ENCODE measurements around the gene KLF6. TPM values are rescaled to one million over a fixed set of nuclear protein-coding genes. Genes with fewer than 3 reads are reported as not detected.

Gene KLF6
- total RNA-seq, 1 donor from 2014 or later = 99.1 TPM

DNA sequence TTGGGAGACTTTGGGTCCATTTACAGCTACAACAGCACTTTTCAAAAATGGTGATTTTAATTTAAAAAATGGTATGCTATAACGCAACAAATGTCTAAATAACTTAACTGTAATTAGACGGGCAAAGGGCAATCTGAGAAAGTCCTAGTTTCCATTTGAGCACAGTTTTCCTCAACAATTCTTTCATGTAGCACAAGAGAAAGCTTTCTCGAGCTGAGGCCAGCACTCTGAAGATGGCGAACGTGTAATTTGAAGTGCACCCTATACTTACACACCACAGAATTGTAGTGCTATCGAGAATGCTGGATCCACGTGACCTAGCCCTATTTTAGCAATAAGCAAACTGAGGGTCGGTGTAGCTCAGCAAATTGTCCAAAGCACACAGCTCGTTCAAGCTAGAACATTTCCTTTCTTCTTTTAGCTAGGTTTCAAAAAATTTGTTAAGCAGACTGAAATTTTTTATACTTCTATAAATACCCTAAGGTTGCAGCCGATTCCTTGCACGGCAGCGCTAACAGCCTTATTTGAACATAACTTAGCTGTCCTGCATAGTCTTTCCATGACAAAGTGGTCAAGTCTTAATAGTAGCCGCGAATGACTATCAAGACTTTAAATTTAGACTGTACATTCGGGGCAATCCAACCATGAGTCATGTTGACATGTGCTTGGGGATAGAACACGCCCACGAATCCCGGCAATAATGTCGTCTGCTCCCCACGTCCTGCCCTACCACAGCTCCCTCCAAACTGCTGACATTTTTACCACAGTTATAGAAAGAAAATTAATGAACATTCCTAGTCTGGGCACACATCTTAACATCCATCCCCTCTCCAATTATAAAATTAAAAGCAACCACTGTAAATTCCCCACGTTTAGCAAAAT lies 10.0 kb downstream of the KLF6 start:
- TF ChIP-seq CTCF (IDR thresholded peaks at IDR 0.05; ENCODE audit: unreplicated experiment) = no peak
- peak overlapping the region; percentile 84 for H3K27ac Mint-ChIP-seq
- no peaks in the 10 kb centered on the region for H3K27me3 Mint-ChIP-seq (ENCODE audit: low read depth)
- no peak for DNase-seq (ENCODE audit: low spot score in 2 of 2, unreplicated experiment in 2 of 2)
- no peak overlapping the region for H3K4me3 Mint-ChIP-seq
- H3K4me1 Mint-ChIP-seq = peaks cover 42% of the 10 kb centered on the region
- no peaks in the 10 kb centered on the region for H3K9me3 Mint-ChIP-seq
- H3K36me3 Mint-ChIP-seq = peaks cover 26% of the 10 kb centered on the region

DNA sequence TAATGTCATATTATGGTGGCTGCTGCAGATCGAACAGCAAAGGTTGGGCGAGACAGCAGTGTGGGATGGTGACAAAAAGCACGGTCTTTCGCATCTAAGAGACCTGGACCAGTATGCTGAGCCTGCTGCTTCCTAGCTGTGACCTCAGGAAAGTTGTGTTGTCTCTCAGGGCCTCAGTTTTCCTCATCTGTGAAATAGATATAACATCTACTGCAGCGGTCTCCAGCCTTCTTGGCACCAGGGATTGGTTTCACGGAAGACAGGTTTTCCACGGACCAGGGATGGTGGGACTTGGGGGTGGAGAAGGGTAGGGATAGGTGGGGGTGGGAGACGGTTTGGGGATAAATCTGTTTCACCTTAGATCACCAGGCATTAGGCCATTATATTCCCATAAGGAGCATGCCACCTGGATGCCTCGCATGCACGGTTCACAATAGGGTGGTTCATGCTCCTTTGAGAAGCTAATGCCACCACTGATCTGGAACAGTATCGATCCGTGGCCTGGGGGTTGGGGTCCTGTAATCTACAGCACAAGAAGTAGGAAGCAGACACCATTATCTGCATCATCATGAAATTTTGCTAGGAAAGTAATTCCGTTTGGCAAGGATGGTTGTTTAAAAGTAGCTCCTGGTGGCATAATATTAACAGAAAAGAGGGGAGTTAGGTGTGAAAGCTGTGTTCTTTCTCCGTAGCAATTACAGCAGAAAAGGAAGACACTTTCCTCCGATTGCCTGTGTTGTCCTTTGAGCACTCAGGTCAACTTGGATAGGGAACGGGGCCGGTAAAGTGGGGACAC lies 10.8 kb downstream of the KLF6 start:
- DNase-seq (ENCODE audit: low spot score in 2 of 2, unreplicated experiment in 2 of 2) = no peak
- Mint-ChIP-seq H3K27me3 (ENCODE audit: low read depth) (no peaks in the 10 kb centered on the region), H3K9me3 (no peaks in the 10 kb centered on the region), H3K4me1 (peaks cover 38% of the 10 kb centered on the region), H3K27ac (no peak overlapping the region), H3K36me3 (peaks cover 21% of the 10 kb centered on the region), H3K4me3 (no peak overlapping the region)
- no peak for TF ChIP-seq CTCF (IDR thresholded peaks at IDR 0.05; ENCODE audit: unreplicated experiment)

DNA sequence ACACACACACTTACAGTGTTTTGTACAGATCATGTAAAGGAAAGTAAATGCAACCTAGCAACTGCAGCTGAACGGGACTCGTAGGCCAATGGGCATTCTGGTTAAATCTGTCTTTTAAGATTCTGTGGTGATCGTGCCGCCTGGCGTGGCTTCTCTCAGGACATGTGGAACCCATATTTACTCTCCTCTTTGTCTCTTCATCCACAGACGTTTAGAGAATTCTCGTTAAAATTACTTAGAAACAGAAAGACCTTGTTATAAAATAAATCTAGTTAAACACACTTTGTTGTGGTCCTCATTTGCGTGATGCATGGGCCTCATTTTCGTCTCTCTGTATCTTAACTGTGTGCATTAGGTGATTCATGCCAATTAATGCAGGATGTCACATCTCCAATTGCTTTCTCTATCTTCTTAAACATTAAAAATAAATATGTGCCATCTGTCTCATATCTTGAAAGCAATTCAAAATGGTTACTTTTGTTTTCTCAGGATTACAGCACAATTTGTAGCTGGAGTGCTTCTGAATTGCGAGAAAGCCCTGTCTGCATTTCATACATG lies 11.5 kb downstream of the KLF6 start:
- no peaks in the 10 kb centered on the region for H3K27me3 Mint-ChIP-seq (ENCODE audit: low read depth)
- no peak overlapping the region for H3K4me3 Mint-ChIP-seq
- TF ChIP-seq CTCF (IDR thresholded peaks at IDR 0.05; ENCODE audit: unreplicated experiment) = no peak
- H3K36me3 Mint-ChIP-seq = peaks cover 15% of the 10 kb centered on the region
- no peak for DNase-seq (ENCODE audit: low spot score in 2 of 2, unreplicated experiment in 2 of 2)
- H3K27ac Mint-ChIP-seq = peak overlapping the region; percentile 43
- H3K9me3 Mint-ChIP-seq = no peaks in the 10 kb centered on the region
- peaks cover 33% of the 10 kb centered on the region for H3K4me1 Mint-ChIP-seq

GRCh38 chr10:3772361-3773171 lies 12.4 kb downstream of the KLF6 start:
- Mint-ChIP-seq H3K27ac (no peak overlapping the region), H3K36me3 (peaks cover 5% of the 10 kb centered on the region), H3K9me3 (no peaks in the 10 kb centered on the region), H3K4me3 (no peak overlapping the region), H3K27me3 (ENCODE audit: low read depth) (no peaks in the 10 kb centered on the region), H3K4me1 (peaks cover 27% of the 10 kb centered on the region)
- no peak for DNase-seq (ENCODE audit: low spot score in 2 of 2, unreplicated experiment in 2 of 2)
- no peak for TF ChIP-seq CTCF (IDR thresholded peaks at IDR 0.05; ENCODE audit: unreplicated experiment)

DNA sequence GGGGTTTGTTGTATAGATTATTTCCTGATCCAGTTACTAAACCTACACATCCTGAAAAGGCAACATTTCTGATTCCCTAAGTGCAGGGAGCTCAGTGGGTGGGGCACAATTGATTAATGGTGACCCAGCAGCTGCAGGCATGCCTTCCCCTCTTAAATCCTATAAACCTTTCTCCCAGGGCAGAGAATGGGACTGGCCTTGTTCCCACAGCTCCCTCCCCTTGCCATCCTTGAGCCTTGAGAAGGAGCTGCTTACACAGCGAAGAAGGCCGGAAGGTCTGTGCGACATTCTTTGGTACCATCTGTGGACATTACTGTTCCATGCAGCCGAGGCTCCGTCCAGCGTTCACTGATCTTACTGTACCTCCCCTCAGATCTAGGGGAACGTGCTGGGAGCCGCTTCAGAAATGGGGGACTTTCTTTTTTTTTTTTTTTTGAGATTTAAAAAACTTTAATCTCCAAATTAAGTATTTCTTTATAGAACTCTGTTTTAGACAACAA lies 14.3 kb downstream of the KLF6 start:
- Mint-ChIP-seq H3K4me3 (no peak overlapping the region), H3K4me1 (peaks cover 13% of the 10 kb centered on the region), H3K27ac (no peak overlapping the region), H3K27me3 (ENCODE audit: low read depth) (peaks cover 2% of the 10 kb centered on the region), H3K36me3 (no peaks in the 10 kb centered on the region), H3K9me3 (no peaks in the 10 kb centered on the region)
- no peak for DNase-seq (ENCODE audit: low spot score in 2 of 2, unreplicated experiment in 2 of 2)
- TF ChIP-seq CTCF (IDR thresholded peaks at IDR 0.05; ENCODE audit: unreplicated experiment) = no peak
